Liver (tissue), 2 donors: ENCODE measurements around the gene AGTPBP1.
"Not testable (repeated sequence)": the region's sequence is repeated elsewhere in the genome, so short reads cannot be mapped to it uniquely, and the experiment has no call there.

Experiments
- CTCF ChIP-seq: fragments of 150-350 bp; IDR thresholded peaks from 2 replicates; pipeline ENCODE4 v1.5.1; 2017; ENCODE audit warnings: improper control_type of control experiment, low read depth, low read length; ENCODE audit not compliant: missing input control
- YY1 ChIP-seq: IDR thresholded peaks from 2 replicates; pipeline ENCODE4 v1.6.1; 2016; ENCODE audit warnings: antibody characterized with exemption, mild to moderate bottlenecking
- ZBTB33 ChIP-seq: IDR thresholded peaks from 2 replicates; pipeline ENCODE4 v1.6.1; 2016; ENCODE audit warnings: antibody characterized with exemption
- donor health status: healthy.

- TF ChIP-seq CTCF, YY1, ZBTB33: not testable (repeated sequence)
Observed at GRCh38 chr9:85773844-85774243, 32.1 kb upstream of the AGTPBP1 start.
